H1 (cell line): ENCODE measurements around the gene SPDYA. TPM values are rescaled to one million over a fixed set of nuclear protein-coding genes. Genes with fewer than 3 reads are reported as not detected.

ENCODE experiments used
- BACH1 ChIP-seq: IDR thresholded peaks from 2 replicates; pipeline ENCODE4 v1.6.1; 2012; ENCODE audit warnings: low read length, improper control_type of control experiment
- BRCA1 ChIP-seq: IDR thresholded peaks from 2 replicates; pipeline ENCODE4 v1.6.1; 2012; ENCODE audit warnings: low read depth, low read length, improper control_type of control experiment
- CEBPB ChIP-seq: IDR thresholded peaks from 2 replicates; pipeline ENCODE4 v1.6.1; 2012; ENCODE audit warnings: low read depth, low read length
- EGR1 ChIP-seq: IDR thresholded peaks from 2 replicates; pipeline ENCODE4 v1.6.1; 2011; ENCODE audit warnings: low read depth, low read length, borderline replicate concordance
- EP300 ChIP-seq, 2 experiments: IDR thresholded peaks; 1 replicate in 1 of 2; 2 replicates in 1 of 2; pipeline ENCODE4 v1.6.1; 2011 to 2012; ENCODE audit warnings: low read depth in 2 of 2, low read length in 2 of 2, mild to moderate bottlenecking in 2 of 2, borderline replicate concordance in 1 of 2, inconsistent platforms in 1 of 2, moderate library complexity in 1 of 2
- FOSL1 ChIP-seq: IDR thresholded peaks from 2 replicates; pipeline ENCODE4 v1.6.1; 2011; ENCODE audit warnings: mild to moderate bottlenecking, low read depth, low read length, moderate library complexity; ENCODE audit not compliant: insufficient read depth
- NANOG ChIP-seq: IDR thresholded peaks from 2 replicates; pipeline ENCODE4 v1.6.1; 2011; ENCODE audit warnings: low read length, low read depth, mild to moderate bottlenecking, inconsistent platforms; ENCODE audit not compliant: insufficient read depth, poor library complexity, severe bottlenecking
- POLR2A ChIP-seq, 2 experiments: IDR thresholded peaks; 1 replicate in 1 of 2; 2 replicates in 1 of 2; pipeline ENCODE4 v1.6.1; 2011; ENCODE audit warnings: low read depth in 2 of 2, low read length in 2 of 2, mild to moderate bottlenecking in 2 of 2; ENCODE audit errors: control extremely low read depth in 1 of 2
- POLR2AphosphoS5 ChIP-seq: IDR thresholded peaks from 2 replicates; pipeline ENCODE4 v1.6.1; 2011; ENCODE audit warnings: low read depth, low read length
- SP1 ChIP-seq: IDR thresholded peaks from 2 replicates; pipeline ENCODE4 v1.6.1; 2011; ENCODE audit warnings: low read depth, low read length
- SP2 ChIP-seq: IDR thresholded peaks from 2 replicates; pipeline ENCODE4 v1.6.1; 2012; ENCODE audit warnings: mild to moderate bottlenecking, low read length, inconsistent platforms
- TAF1 ChIP-seq: IDR thresholded peaks from 2 replicates; pipeline ENCODE4 v1.6.1; 2011; ENCODE audit warnings: mild to moderate bottlenecking, low read depth, low read length
- TEAD4 ChIP-seq: IDR thresholded peaks from 2 replicates; pipeline ENCODE4 v1.6.1; 2012; ENCODE audit warnings: low read depth, low read length, inconsistent platforms, mixed read lengths
- YY1 ChIP-seq: IDR thresholded peaks from 2 replicates; pipeline ENCODE4 v1.6.1; 2011; ENCODE audit warnings: low read depth, mild to moderate bottlenecking, low read length
- polyA plus RNA-seq, 7 experiments: library from polyadenylated mRNA; depleted of rRNA in 3 of 7; stranded (reverse) in 5 of 7; unstranded in 2 of 7; fragments of >200 nt in 5 of 7; fragments of 200-250 nt in 2 of 7; gene quantifications; 1 replicate in 5 of 7; 2 replicates in 1 of 7; 4 replicates in 1 of 7; pipeline versions ENCODE4 v1.2.1 to v1.2.3, GENCODE V29; 2011 to 2013; ENCODE audit warnings: missing spikeins in 2 of 7, mixed read lengths in 2 of 7
- total RNA-seq: library from RNA; stranded (reverse); fragmentation: NEBNext Ultra II Directional; extraction: Animal tissue kit (Norgen Biotek cat#: 25700); gene quantifications from 2 replicates; pipeline ENCODE4 v1.2.1, GENCODE V29; 2021
- TF ChIP-seq, protein P1 (sequence below): IDR thresholded peaks from 2 replicates; pipeline ENCODE4 v1.6.1; 2012; ENCODE audit warnings: low read length, inconsistent platforms
- TF ChIP-seq, protein P2 (sequence below): IDR thresholded peaks from 2 replicates; pipeline ENCODE4 v1.6.1; 2012; ENCODE audit warnings: inconsistent platforms
- TF ChIP-seq, protein P3 (sequence below): IDR thresholded peaks from 2 replicates; pipeline ENCODE4 v1.6.1; 2012; ENCODE audit warnings: inconsistent platforms

SPDYA gene
- total and polyA plus RNA-seq, 2 of the 8 experiments (the other 6 are each of a cell fraction or from before 2014, with no cell fraction given) = 0.12 to 0.35 TPM

DNA sequence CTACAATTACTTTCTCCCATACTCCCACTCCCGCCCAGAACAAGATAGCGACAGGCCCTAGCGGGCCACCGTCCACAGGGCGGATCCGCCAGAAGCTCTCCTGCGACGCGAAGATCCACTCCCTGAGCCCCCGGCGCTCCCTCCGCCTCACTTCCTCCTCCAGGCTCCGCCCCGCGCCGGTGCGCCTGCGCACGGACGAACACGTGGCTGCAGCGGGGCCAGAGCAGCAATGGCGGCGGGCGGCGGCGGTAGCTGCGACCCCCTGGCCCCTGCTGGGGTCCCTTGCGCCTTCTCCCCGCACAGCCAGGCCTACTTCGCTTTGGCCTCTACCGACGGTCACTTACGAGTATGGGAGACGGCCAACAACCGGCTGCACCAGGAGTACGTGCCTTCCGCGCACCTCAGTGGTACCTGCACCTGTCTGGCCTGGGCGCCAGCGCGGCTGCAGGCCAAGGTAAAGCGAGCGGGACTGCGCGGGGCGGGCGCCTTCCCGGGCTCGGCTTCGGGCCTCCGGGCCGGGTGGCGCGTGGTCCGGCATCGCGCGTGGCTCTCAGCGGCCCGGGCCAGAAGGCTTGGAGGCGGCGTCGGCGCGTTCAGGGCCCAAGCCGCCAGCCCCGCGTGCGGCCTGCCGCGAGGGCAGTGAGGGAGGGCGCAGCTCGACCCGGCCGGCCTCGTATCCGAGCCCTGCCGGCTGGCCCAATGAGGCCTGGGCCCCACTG is 84.0 kb downstream of the SPDYA start, which contains the start of gene WDR43 (continued):
- TF ChIP-seq, protein P1, sequence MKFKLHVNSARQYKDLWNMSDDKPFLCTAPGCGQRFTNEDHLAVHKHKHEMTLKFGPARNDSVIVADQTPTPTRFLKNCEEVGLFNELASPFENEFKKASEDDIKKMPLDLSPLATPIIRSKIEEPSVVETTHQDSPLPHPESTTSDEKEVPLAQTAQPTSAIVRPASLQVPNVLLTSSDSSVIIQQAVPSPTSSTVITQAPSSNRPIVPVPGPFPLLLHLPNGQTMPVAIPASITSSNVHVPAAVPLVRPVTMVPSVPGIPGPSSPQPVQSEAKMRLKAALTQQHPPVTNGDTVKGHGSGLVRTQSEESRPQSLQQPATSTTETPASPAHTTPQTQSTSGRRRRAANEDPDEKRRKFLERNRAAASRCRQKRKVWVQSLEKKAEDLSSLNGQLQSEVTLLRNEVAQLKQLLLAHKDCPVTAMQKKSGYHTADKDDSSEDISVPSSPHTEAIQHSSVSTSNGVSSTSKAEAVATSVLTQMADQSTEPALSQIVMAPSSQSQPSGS = peak; percentile 69; the same call in 1 of the 2 replicates
- TF ChIP-seq NANOG = no peak
- peak in 1 of 2 experiments; percentile 30; a peak in 1 of 3 replicates for TF ChIP-seq EP300 (IDR thresholded peaks at IDR 0.05; ENCODE audit: borderline replicate concordance in 1 of 2, low read depth in 2 of 2, low read length in 2 of 2)
- peak; percentile 28; the same call in 1 of the 2 replicates for TF ChIP-seq BACH1
- TF ChIP-seq YY1 = peak; percentile 97
- TF ChIP-seq TAF1 = peak; percentile 97
- TF ChIP-seq, protein P2, sequence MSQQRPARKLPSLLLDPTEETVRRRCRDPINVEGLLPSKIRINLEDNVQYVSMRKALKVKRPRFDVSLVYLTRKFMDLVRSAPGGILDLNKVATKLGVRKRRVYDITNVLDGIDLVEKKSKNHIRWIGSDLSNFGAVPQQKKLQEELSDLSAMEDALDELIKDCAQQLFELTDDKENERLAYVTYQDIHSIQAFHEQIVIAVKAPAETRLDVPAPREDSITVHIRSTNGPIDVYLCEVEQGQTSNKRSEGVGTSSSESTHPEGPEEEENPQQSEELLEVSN = peak; percentile 66
- TF ChIP-seq EGR1 = no peak
- peak; percentile 88 for TF ChIP-seq POLR2AphosphoS5
- TF ChIP-seq SP2 = no peak
- peak in 1 of 2 experiments; percentile 90; a peak in 2 of 3 replicates for TF ChIP-seq POLR2A (IDR thresholded peaks at IDR 0.05; ENCODE audit: control extremely low read depth in 1 of 2, low read depth in 2 of 2, low read length in 2 of 2)
- TF ChIP-seq CEBPB = no peak
- TF ChIP-seq, protein P3, sequence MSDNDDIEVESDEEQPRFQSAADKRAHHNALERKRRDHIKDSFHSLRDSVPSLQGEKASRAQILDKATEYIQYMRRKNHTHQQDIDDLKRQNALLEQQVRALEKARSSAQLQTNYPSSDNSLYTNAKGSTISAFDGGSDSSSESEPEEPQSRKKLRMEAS = peak; percentile 99
- no peak for TF ChIP-seq BRCA1
- TF ChIP-seq TEAD4 = no peak
- no peak for TF ChIP-seq FOSL1
- peak; percentile 80 for TF ChIP-seq SP1
